Measurements from ENCODE around the gene PRR5L. TPM values are rescaled to one million over a fixed set of nuclear protein-coding genes. Genes with fewer than 3 reads are reported as not detected.

Gene PRR5L
- total RNA-seq, 1 donor: 57.0 TPM

GRCh38 chr11:36360826-36361415, 64.8 kb downstream of the PRR5L start:
- no peak for TF ChIP-seq CTCF (IDR thresholded peaks at IDR 0.05; ENCODE audit: insufficient read depth, low read depth, low read length)
- peak; percentile 55 for DNase-seq (ENCODE audit: low read depth)
- no peak overlapping the region for H3K4me3 ChIP-seq (ENCODE audit: low read depth, low read length)

- DNase-seq (ENCODE audit: low read depth): peak; percentile 54
These were observed 65.4 kb downstream of the PRR5L start for GRCh38 chr11:36361472-36361871.

GRCh38 chr11:36361901-36362391, 65.9 kb downstream of the PRR5L start:
- DNase-seq (ENCODE audit: low read depth): peak; percentile 88
- peak overlapping the region; percentile 3 for H3K4me3 ChIP-seq (ENCODE audit: low read depth, low read length)
- TF ChIP-seq CTCF (IDR thresholded peaks at IDR 0.05; ENCODE audit: insufficient read depth, low read depth, low read length): no peak

More at GRCh38 chr11:36361472-36361871, 65.4 kb downstream of the PRR5L start:
- no peak overlapping the region for H3K4me3 ChIP-seq (ENCODE audit: low read depth, low read length)
- no peak for TF ChIP-seq CTCF (IDR thresholded peaks at IDR 0.05; ENCODE audit: insufficient read depth, low read depth, low read length)

DNA sequence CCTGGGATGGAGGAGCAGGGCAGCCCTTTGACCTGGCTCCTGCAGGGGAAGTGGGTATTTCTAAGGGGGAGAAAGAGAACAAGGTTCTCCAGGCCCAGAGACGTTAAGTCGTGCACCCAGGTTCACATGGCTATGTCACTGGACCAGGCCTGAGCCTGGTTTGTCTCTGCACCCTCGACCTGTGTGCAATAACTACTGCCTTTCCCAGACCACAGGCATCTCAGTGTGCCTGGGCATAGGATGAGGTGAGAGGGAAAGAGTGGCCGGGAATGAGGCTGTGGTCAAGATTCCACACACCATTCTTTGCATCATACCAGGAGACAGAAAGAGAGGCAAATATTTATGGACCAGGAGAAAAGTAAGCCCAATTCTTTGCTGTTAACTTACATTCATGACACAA, 66.8 kb downstream of the PRR5L start:
- no peak for TF ChIP-seq CTCF (IDR thresholded peaks at IDR 0.05; ENCODE audit: insufficient read depth, low read depth, low read length)
- peak; percentile 94 for DNase-seq (ENCODE audit: low read depth)

DNA sequence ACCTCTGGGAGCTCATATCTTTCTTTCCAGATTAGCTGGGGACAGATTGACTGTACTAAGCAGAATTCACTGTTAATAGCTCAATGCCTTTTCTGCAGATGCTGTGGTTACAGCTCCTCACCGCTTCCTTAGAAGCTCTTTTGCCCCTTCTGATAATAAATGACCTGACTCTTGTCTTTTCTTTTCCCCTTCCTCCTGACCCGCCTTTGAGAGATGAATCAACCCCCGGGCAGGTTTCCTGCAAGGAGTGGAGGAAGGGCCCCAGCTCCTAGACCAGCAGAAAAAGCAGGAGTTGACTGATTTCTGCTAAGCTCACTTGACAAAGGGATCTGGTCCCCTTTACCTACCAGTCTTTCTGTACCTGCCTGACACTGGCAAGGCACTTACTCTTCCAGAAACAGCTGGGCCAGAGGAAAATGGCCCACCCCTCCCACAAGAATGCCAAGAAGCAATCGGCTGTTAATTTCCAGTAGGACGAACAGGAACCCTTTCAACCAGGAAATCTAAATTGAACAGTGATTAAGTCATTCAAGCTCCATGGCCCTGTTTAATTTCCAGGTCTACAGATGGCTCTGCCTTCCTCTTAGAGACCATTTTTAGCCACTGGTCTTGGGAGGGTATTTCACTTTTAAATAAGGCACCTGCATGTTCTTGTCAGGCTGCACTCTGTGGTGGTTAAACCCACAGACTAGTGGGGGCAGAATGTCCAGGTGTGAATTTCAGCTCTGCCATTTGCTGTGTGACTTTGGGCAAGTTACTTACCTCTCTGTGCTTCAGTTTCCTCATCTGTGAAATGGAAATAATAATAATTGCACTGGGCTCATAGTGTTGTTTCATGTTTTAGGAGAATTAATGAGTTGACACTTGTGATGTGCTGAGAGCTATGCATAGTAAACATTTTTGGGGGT, 67.5 kb downstream of the PRR5L start:
- no peak overlapping the region for H3K4me3 ChIP-seq (ENCODE audit: low read depth, low read length)
- DNase-seq (ENCODE audit: low read depth): no peak
- no peak for TF ChIP-seq CTCF (IDR thresholded peaks at IDR 0.05; ENCODE audit: insufficient read depth, low read depth, low read length)

More for the DNA sequence above, 66.8 kb downstream of the PRR5L start:
- no peak overlapping the region for H3K4me3 ChIP-seq (ENCODE audit: low read depth, low read length)

DNA sequence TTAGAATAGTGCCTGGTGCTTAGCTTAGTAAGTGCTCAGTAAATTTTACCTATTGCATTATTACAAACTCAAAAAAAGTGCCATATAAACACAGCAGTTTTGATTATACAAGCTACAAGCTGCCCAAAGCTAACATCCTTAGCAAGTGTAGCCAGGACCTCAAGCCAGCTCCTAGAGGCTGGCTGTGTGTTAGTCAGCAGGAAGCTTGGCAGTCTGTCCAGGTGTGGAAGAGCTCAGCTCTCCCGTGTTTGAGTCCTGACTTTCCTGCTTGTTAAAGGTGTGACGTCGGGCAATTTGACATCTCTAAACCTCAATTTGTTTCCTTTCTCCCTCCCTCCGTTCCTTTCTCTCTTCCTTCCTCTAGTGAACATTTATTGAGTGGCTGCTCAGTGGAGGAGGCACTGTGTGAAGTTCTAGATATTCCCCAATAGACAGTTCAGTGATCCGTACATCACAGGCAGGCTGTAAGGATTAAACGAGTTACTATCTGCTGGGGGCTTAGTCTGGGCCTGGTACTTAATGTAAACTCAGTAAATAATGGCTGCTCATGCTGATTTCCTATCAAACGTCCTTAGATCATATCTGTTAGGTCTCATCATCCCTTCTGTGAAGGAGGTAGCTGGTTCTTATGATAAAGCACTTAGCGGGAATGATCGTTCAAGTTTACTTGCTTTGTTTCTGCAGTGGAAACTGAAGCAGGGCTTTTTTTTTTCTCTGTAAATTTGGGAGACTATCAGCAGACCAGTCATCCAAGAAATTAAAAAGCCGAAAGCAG, 68.7 kb downstream of the PRR5L start:
- no peak for TF ChIP-seq CTCF (IDR thresholded peaks at IDR 0.05; ENCODE audit: insufficient read depth, low read depth, low read length)
- no peak overlapping the region for H3K4me3 ChIP-seq (ENCODE audit: low read depth, low read length)
- no peak for DNase-seq (ENCODE audit: low read depth)

Data from fibroblast of villous mesenchyme (primary cell).